SK-N-SH (cell line): ENCODE results near the gene MRPL58. TPM values are rescaled to one million over a fixed set of nuclear protein-coding genes. Genes with fewer than 3 reads are reported as not detected.

Experiments used
- CTCF ChIA-PET: fragments of 300-600, 350-600 bp; formaldehyde crosslinking; extraction: SDS; loops from one replicate; lab custom pipeline; 2021; lab: Yijun Ruan, JAX
- POLR2A ChIA-PET: fragments of 350-600 bp; sonication (Branson Sonifier 250); formaldehyde crosslinking; extraction: SDS; loops from one replicate; lab custom pipeline; 2020; ENCODE audit warnings: antibody characterized with exemption, inconsistent platforms; lab: Yijun Ruan, JAX
- DNase-seq: peaks from one replicate; pipeline ENCODE4 v3.0.0; 2012
- H2AFZ ChIP-seq: fragments of 200-600 bp; sonication (generic); 2 replicates; pipeline ENCODE4 v1.8.1; 2016; ENCODE audit warnings: antibody characterized with exemption, mild to moderate bottlenecking, low read depth
- H3F3A ChIP-seq: fragments of 200-600 bp; sonication (generic); replicated peaks from 2 replicates; pipeline ENCODE3; 2016; ENCODE audit warnings: antibody characterized with exemption, mild to moderate bottlenecking; ENCODE audit not compliant: insufficient read depth
- H3K27ac ChIP-seq, 2 experiments: fragments of 200-500 bp in 1 of 2; fragments of 200-600 bp in 1 of 2; sonication (Bioruptor generic) in 1 of 2; sonication (generic), shearing (Covaris generic) in 1 of 2; 2 replicates each; pipeline versions ENCODE4 v1.5.1 to v1.6.1; 2014 to 2016; ENCODE audit warnings: low read depth in 2 of 2, inconsistent platforms in 1 of 2, low read length in 1 of 2, mild to moderate bottlenecking in 1 of 2, mixed read lengths in 1 of 2
- H3K27me3 ChIP-seq: fragments of 200-600 bp; sonication (generic), shearing (Covaris generic); 2 replicates; pipeline ENCODE4 v1.6.1; 2016; ENCODE audit warnings: mixed run types; ENCODE audit not compliant: insufficient read depth
- H3K36me3 ChIP-seq, 2 experiments: fragments of 200-500 bp in 1 of 2; fragments of 200-600 bp in 1 of 2; sonication (Bioruptor generic) in 1 of 2; sonication (generic) in 1 of 2; replicated peaks in 1 of 2; 2 replicates each; pipeline versions ENCODE3 to v1.5.1; 2014 to 2016; ENCODE audit warnings: low read length in 1 of 2, mild to moderate bottlenecking in 1 of 2; ENCODE audit not compliant: insufficient read depth in 2 of 2, control insufficient read depth in 1 of 2
- H3K4me1 ChIP-seq, 2 experiments: fragments of 200-500 bp in 1 of 2; fragments of 200-600 bp in 1 of 2; sonication (Bioruptor generic) in 1 of 2; sonication (generic), shearing (Covaris generic) in 1 of 2; 2 replicates each; pipeline versions ENCODE4 v1.5.1 to v1.6.1; 2014 to 2016; ENCODE audit warnings: low read depth in 1 of 2, low read length in 1 of 2, mixed run types in 1 of 2; ENCODE audit not compliant: insufficient read depth in 2 of 2, control insufficient read depth in 1 of 2
- H3K4me2 ChIP-seq: fragments of 200-600 bp; sonication (generic), shearing (Covaris generic); 2 replicates; pipeline ENCODE4 v1.6.1; 2017; ENCODE audit warnings: mixed run types
- H3K4me3 ChIP-seq, 2 experiments: fragments of 200-500 bp in 1 of 2; fragments of 200-600 bp in 1 of 2; sonication (Bioruptor generic) in 1 of 2; sonication (generic), shearing (Covaris generic) in 1 of 2; 2 replicates each; pipeline versions ENCODE4 v1.5.1 to v1.8.1; 2014 to 2016; ENCODE audit warnings: low read depth in 2 of 2, inconsistent platforms in 1 of 2, low read length in 1 of 2, mild to moderate bottlenecking in 1 of 2, mixed read lengths in 1 of 2, moderate library complexity in 1 of 2
- H3K79me2 ChIP-seq: fragments of 200-600 bp; sonication (generic); 2 replicates; pipeline ENCODE4 v1.8.1; 2017; ENCODE audit warnings: mild to moderate bottlenecking; ENCODE audit not compliant: insufficient read depth
- H3K9ac ChIP-seq: fragments of 200-600 bp; sonication (generic); 2 replicates; pipeline ENCODE4 v1.6.1; 2017; ENCODE audit warnings: mixed run types
- H3K9me2 ChIP-seq: fragments of 200-600 bp; sonication (generic); 2 replicates; pipeline ENCODE4 v1.6.1; 2017; ENCODE audit warnings: mixed run types
- H3K9me3 ChIP-seq: fragments of 200-600 bp; sonication (generic); 2 replicates; pipeline ENCODE4 v1.6.1; 2017; ENCODE audit warnings: mixed run types, mild to moderate bottlenecking, moderate library complexity
- H4K20me1 ChIP-seq: fragments of 200-600 bp; sonication (generic); 2 replicates; pipeline ENCODE4 v1.6.1; 2017; ENCODE audit warnings: mild to moderate bottlenecking, mixed run types; ENCODE audit not compliant: insufficient read depth
- FOSL2 ChIP-seq: IDR thresholded peaks from 2 replicates; pipeline ENCODE4 v1.4.0; 2012; ENCODE audit warnings: low read depth, mild to moderate bottlenecking, moderate library complexity, borderline replicate concordance
- FOXJ3 ChIP-seq: sonication (generic); formaldehyde crosslinking; IDR thresholded peaks from 2 replicates; pipeline ENCODE4 v1.5.1; 2020; ENCODE audit warnings: mild to moderate bottlenecking, missing genetic modification reagents
- GABPA ChIP-seq: IDR thresholded peaks from 2 replicates; pipeline ENCODE4 v1.4.0; 2012; ENCODE audit warnings: low read depth, mild to moderate bottlenecking
- IRF3 ChIP-seq: fragments of 150-350 bp; IDR thresholded peaks from 2 replicates; pipeline ENCODE4 v1.6.1; 2016; ENCODE audit warnings: mild to moderate bottlenecking, low read depth, low read length
- MEF2A ChIP-seq: IDR thresholded peaks from 2 replicates; pipeline ENCODE4 v1.4.0; 2012; ENCODE audit warnings: low read depth, borderline replicate concordance
- MXI1 ChIP-seq: IDR thresholded peaks from 2 replicates; pipeline ENCODE4 v1.6.1; 2012; ENCODE audit warnings: mild to moderate bottlenecking, low read depth, low read length, improper control_type of control experiment
- NFIC ChIP-seq: IDR thresholded peaks from 2 replicates; pipeline ENCODE4 v1.4.0; 2012; ENCODE audit warnings: borderline replicate concordance
- NRF1 ChIP-seq: IDR thresholded peaks from 2 replicates; pipeline ENCODE4 v1.6.1; 2012; ENCODE audit warnings: low read depth, mild to moderate bottlenecking, low read length
- PBX3 ChIP-seq: IDR thresholded peaks from 2 replicates; pipeline ENCODE4; 2012
- RAD21 ChIP-seq: IDR thresholded peaks from 2 replicates; pipeline ENCODE4 v1.6.1; 2012; ENCODE audit warnings: mild to moderate bottlenecking, low read length
- RCOR1 ChIP-seq: fragments of 150-350 bp; IDR thresholded peaks from 2 replicates; pipeline ENCODE4 v1.6.1; 2017; ENCODE audit warnings: antibody characterized with exemption, low read length
- SMC3 ChIP-seq: IDR thresholded peaks from 2 replicates; pipeline ENCODE4 v1.6.1; 2012; ENCODE audit warnings: low read depth, low read length, improper control_type of control experiment
- TEAD4 ChIP-seq: IDR thresholded peaks from 2 replicates; pipeline ENCODE4 v1.4.0; 2012; ENCODE audit warnings: mild to moderate bottlenecking, borderline replicate concordance; ENCODE audit not compliant: insufficient read depth
- USF2 ChIP-seq: fragments of 150-350 bp; IDR thresholded peaks from 2 replicates; pipeline ENCODE4 v1.6.1; 2017; ENCODE audit warnings: antibody characterized with exemption, low read length, low read depth, borderline replicate concordance
- WGBS: methylation state at CpG from one replicate; pipeline ENCODE4 v1.1.6; 2017; ENCODE audit warnings: low lambda C conversion rate; 5-methylcytosine and 5-hydroxymethylcytosine counted together
- polyA plus RNA-seq, 3 experiments: library from polyadenylated mRNA; depleted of rRNA; stranded (reverse); fragments of >200 nt; gene quantifications; 2 replicates each; pipeline ENCODE4 v1.2.3, GENCODE V29; 2012
- TF ChIP-seq, protein P1 (sequence below): IDR thresholded peaks from 2 replicates; pipeline ENCODE4 v1.4.0; 2012; ENCODE audit warnings: low read depth, borderline replicate concordance

Gene MRPL58
- polyA plus RNA-seq, 1 of the 3 experiments (the other 2 are of a cell fraction), result 87.3 TPM

- no peaks in the 10 kb centered on the region for H3K9me2 ChIP-seq
- peaks cover 5% of the 10 kb centered on the region for H3F3A ChIP-seq
- TF ChIP-seq FOSL2, result no peak
- no peak for TF ChIP-seq GABPA
- TF ChIP-seq USF2, result no peak
- no peak for TF ChIP-seq RCOR1
- TF ChIP-seq MEF2A, result no peak
- TF ChIP-seq TEAD4, result no peak
- TF ChIP-seq MXI1, result no peak; the same call in 1 of the 2 replicates
- no peak for TF ChIP-seq NRF1
- TF ChIP-seq SMC3, result no peak
- TF ChIP-seq FOXJ3 (CRISPR knock-in tag), result no peak
- TF ChIP-seq PBX3, result no peak
- TF ChIP-seq IRF3, result no peak
- no peak for TF ChIP-seq RAD21
- TF ChIP-seq NFIC, result no peak
- TF ChIP-seq, protein P1, sequence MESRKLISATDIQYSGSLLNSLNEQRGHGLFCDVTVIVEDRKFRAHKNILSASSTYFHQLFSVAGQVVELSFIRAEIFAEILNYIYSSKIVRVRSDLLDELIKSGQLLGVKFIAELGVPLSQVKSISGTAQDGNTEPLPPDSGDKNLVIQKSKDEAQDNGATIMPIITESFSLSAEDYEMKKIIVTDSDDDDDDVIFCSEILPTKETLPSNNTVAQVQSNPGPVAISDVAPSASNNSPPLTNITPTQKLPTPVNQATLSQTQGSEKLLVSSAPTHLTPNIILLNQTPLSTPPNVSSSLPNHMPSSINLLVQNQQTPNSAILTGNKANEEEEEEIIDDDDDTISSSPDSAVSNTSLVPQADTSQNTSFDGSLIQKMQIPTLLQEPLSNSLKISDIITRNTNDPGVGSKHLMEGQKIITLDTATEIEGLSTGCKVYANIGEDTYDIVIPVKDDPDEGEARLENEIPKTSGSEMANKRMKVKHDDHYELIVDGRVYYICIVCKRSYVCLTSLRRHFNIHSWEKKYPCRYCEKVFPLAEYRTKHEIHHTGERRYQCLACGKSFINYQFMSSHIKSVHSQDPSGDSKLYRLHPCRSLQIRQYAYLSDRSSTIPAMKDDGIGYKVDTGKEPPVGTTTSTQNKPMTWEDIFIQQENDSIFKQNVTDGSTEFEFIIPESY, result no peak
- H3K36me3 ChIP-seq, result no peaks in the 10 kb centered on the region
- CTCF ChIA-PET, result interaction anchor here (0.8 to 12.5 kb wide), 11 partner anchors 11 to 904 kb away, joined by 3 to 219 read pairs (median 5); partner anchors contain the start of genes CDR2L, MIF4GD, MRPL58 and OTOP2
- H3K27me3 ChIP-seq, result peaks cover 26% of the 10 kb centered on the region
- H3K9me3 ChIP-seq, result no peaks in the 10 kb centered on the region
- no peaks in the 10 kb centered on the region for H4K20me1 ChIP-seq
- H3K79me2 ChIP-seq, result no peaks in the 10 kb centered on the region
- POLR2A ChIA-PET, result interaction anchor here (0.5 to 6.7 kb wide), 13 partner anchors 9 to 423 kb away, joined by 3 to 97 read pairs (median 4); partner anchors contain the start of genes CDR2L, MRPL58 and NT5C
- no peak overlapping the region for H3K9ac ChIP-seq
- H3K4me3 ChIP-seq, result peak overlapping the region; percentile 54 to 70; a peak in 3 of 4 replicates
- H3K27ac ChIP-seq, result peak overlapping the region in 1 of 2 experiments; percentile 85; a peak in 2 of 4 replicates
- no peak for DNase-seq
- H3K4me2 ChIP-seq, result peak overlapping the region; percentile 96
- H2AFZ ChIP-seq, result peak overlapping the region; percentile 54; the same call in 1 of the 2 replicates
- peaks cover 0 to 22% of the 10 kb centered on the region in 2 experiments; a peak in 1 of 4 replicates for H3K4me1 ChIP-seq
- WGBS, result 28% methylated on average over 9 of the region's 9 CpGs
Measured at GRCh38 chr17:74971842-74972106, 40.7 kb upstream of the MRPL58 start.
